Neural cell (in vitro differentiated cells): ENCODE results near the gene DCAF8L1. TPM values are rescaled to one million over a fixed set of nuclear protein-coding genes. Genes with fewer than 3 reads are reported as not detected.

Experiments used
- H2AFZ ChIP-seq: fragments of 200-600, 300-800 bp; sonication (generic), shearing (Covaris generic); 2 replicates; pipeline ENCODE4 v1.6.0; 2014; ENCODE audit warnings: low read depth, mild to moderate bottlenecking, antibody characterized with exemption, low read length, moderate library complexity
- H3F3A ChIP-seq: fragments of 200-600 bp; shearing (Covaris generic); 2 replicates; pipeline ENCODE4 v1.6.1; 2016; ENCODE audit warnings: mild to moderate bottlenecking, moderate library complexity, mixed read lengths, antibody characterized with exemption, low read length; ENCODE audit not compliant: insufficient read depth, poor library complexity, severe bottlenecking
- H3K27ac ChIP-seq: fragments of 200-600, 300-800 bp; sonication (generic), shearing (Covaris generic); 2 replicates; pipeline ENCODE4 v1.5.1; 2014; ENCODE audit warnings: mild to moderate bottlenecking, low read length, moderate library complexity
- H3K27me3 ChIP-seq: fragments of 300-800, 200-600 bp; sonication (generic), shearing (Covaris generic); 2 replicates; pipeline ENCODE4 v1.6.0; 2014; ENCODE audit warnings: mild to moderate bottlenecking, low read depth, low read length, moderate library complexity; ENCODE audit not compliant: insufficient read depth
- H3K36me3 ChIP-seq: fragments of 300-800, 200-600 bp; sonication (generic), shearing (Covaris generic); 2 replicates; pipeline ENCODE4 v1.5.1; 2014; ENCODE audit warnings: mild to moderate bottlenecking, antibody characterized with exemption, low read length, moderate library complexity; ENCODE audit not compliant: insufficient read depth
- H3K4me2 ChIP-seq: fragments of 300-800, 200-600 bp; sonication (generic), shearing (Covaris generic); 2 replicates; pipeline ENCODE4 v1.6.0; 2014; ENCODE audit warnings: mild to moderate bottlenecking, low read length
- H3K4me3 ChIP-seq: fragments of 300-800, 200-600 bp; sonication (generic), shearing (Covaris generic); 2 replicates; pipeline ENCODE4 v1.5.1; 2014; ENCODE audit warnings: mild to moderate bottlenecking, low read length, moderate library complexity
- H3K79me2 ChIP-seq: fragments of 200-600 bp; shearing (Covaris generic); replicated peaks from 2 replicates; pipeline ENCODE4 v1.6.0; 2014; ENCODE audit warnings: mild to moderate bottlenecking, low read length, moderate library complexity; ENCODE audit not compliant: insufficient read depth
- H3K9ac ChIP-seq: fragments of 300-800, 200-600 bp; sonication (generic), shearing (Covaris generic); 2 replicates; pipeline ENCODE4 v1.6.1; 2016; ENCODE audit warnings: mild to moderate bottlenecking, low read length, mixed read lengths
- H3K9me2 ChIP-seq: fragments of 200-600 bp; shearing (Covaris generic); 2 replicates; pipeline ENCODE4 v1.6.1; 2016; ENCODE audit warnings: mild to moderate bottlenecking, low read length, mixed read lengths; ENCODE audit not compliant: insufficient read depth
- H3K9me3 ChIP-seq: fragments of 200-600, 300-800 bp; sonication (generic), shearing (Covaris generic); 2 replicates; pipeline ENCODE4 v1.6.1; 2016; ENCODE audit warnings: mild to moderate bottlenecking, mixed run types, low read length, moderate library complexity, mixed read lengths
- H4K20me1 ChIP-seq: fragments of 200-600 bp; shearing (Covaris generic); 2 replicates; pipeline ENCODE4 v1.6.1; 2016; ENCODE audit warnings: mild to moderate bottlenecking, mixed run types; ENCODE audit not compliant: insufficient read depth
- EP300 ChIP-seq: fragments of 450-650 bp; conservative IDR thresholded peaks from 2 replicates; pipeline ENCODE4 v1.6.1; 2014; ENCODE audit warnings: antibody characterized with exemption, mild to moderate bottlenecking, moderate library complexity; ENCODE audit not compliant: poor library complexity, severe bottlenecking
- EZH2 ChIP-seq: fragments of 200-600, 300-800 bp; shearing (Covaris generic), sonication (generic); IDR thresholded peaks from 2 replicates; pipeline ENCODE4 v1.6.1; 2014; ENCODE audit warnings: antibody characterized with exemption, low read length, borderline replicate concordance, mild to moderate bottlenecking; ENCODE audit not compliant: insufficient read depth, poor library complexity, severe bottlenecking
- MXI1 ChIP-seq: fragments of 450-650 bp; conservative IDR thresholded peaks from 2 replicates; pipeline ENCODE4 v1.6.1; 2014; ENCODE audit warnings: antibody characterized with exemption, mild to moderate bottlenecking; ENCODE audit not compliant: poor library complexity, severe bottlenecking
- POLR2AphosphoS5 ChIP-seq: IDR thresholded peaks from 2 replicates; pipeline ENCODE4 v1.6.1; 2012
- RAD21 ChIP-seq: fragments of 450-650 bp; conservative IDR thresholded peaks from 2 replicates; pipeline ENCODE4 v1.6.1; 2014; ENCODE audit warnings: antibody characterized with exemption, mild to moderate bottlenecking, moderate library complexity
- SMC3 ChIP-seq: fragments of 450-650 bp; conservative IDR thresholded peaks from 2 replicates; pipeline ENCODE4 v1.6.1; 2014; ENCODE audit warnings: antibody characterized with exemption, mild to moderate bottlenecking, moderate library complexity; ENCODE audit not compliant: poor library complexity
- TAF1 ChIP-seq: IDR thresholded peaks from 2 replicates; pipeline ENCODE4 v1.6.1; 2012; ENCODE audit warnings: low read depth
- polyA plus RNA-seq: library from polyadenylated mRNA; depleted of rRNA; stranded (reverse); fragments of >200 nt; gene quantifications from 2 replicates; pipeline ENCODE4 v1.2.3, GENCODE V29; 2014
- TF ChIP-seq, protein P1 (sequence below): IDR thresholded peaks from 2 replicates; pipeline ENCODE4 v1.6.1; 2012; ENCODE audit warnings: borderline replicate concordance
- TF ChIP-seq, protein P2 (sequence below): fragments of 450-650 bp; IDR thresholded peaks from 2 replicates; pipeline ENCODE4 v1.5.1; 2014; ENCODE audit warnings: antibody characterized with exemption, mild to moderate bottlenecking, moderate library complexity; ENCODE audit not compliant: poor library complexity, severe bottlenecking

Gene DCAF8L1
- polyA plus RNA-seq, 1 donor from 2014 or later: not detected

DNA sequence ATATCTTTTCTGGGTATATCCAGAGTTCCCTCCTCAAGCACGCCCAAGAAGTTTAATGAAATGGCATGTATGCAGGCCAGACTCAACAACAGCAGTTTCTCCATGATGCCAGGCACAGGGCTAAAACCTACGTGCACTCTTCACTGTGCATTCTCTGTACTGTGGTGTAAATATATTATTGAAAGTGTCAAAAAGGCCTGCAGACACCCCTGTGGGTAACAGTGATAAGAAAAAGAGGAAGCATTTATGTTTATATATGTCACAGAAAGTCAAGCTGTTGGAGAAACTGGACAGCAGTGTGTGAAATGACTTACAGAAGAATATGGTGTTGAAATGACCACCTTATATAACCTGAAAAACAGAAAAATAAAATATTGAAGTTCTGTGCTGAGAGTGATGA lies 29.6 kb upstream of the DCAF8L1 start:
- Histone ChIP-seq H3K79me2 (no peaks in the 10 kb centered on the region), H3K4me3 (no peak overlapping the region), H3K9me3 (no peaks in the 10 kb centered on the region), H3K4me2 (no peak overlapping the region), H2AFZ (no peak overlapping the region), H4K20me1 (no peaks in the 10 kb centered on the region), H3K27me3 (no peaks in the 10 kb centered on the region), H3F3A (no peaks in the 10 kb centered on the region), H3K9me2 (no peaks in the 10 kb centered on the region), H3K9ac (no peak overlapping the region), H3K27ac (no peak overlapping the region), H3K36me3 (no peaks in the 10 kb centered on the region)
- TF ChIP-seq MXI1 (no peak), EP300 (no peak), POLR2AphosphoS5 (no peak), RAD21 (no peak), SMC3 (no peak), EZH2 (no peak), TAF1 (no peak)
- TF ChIP-seq, protein P1, sequence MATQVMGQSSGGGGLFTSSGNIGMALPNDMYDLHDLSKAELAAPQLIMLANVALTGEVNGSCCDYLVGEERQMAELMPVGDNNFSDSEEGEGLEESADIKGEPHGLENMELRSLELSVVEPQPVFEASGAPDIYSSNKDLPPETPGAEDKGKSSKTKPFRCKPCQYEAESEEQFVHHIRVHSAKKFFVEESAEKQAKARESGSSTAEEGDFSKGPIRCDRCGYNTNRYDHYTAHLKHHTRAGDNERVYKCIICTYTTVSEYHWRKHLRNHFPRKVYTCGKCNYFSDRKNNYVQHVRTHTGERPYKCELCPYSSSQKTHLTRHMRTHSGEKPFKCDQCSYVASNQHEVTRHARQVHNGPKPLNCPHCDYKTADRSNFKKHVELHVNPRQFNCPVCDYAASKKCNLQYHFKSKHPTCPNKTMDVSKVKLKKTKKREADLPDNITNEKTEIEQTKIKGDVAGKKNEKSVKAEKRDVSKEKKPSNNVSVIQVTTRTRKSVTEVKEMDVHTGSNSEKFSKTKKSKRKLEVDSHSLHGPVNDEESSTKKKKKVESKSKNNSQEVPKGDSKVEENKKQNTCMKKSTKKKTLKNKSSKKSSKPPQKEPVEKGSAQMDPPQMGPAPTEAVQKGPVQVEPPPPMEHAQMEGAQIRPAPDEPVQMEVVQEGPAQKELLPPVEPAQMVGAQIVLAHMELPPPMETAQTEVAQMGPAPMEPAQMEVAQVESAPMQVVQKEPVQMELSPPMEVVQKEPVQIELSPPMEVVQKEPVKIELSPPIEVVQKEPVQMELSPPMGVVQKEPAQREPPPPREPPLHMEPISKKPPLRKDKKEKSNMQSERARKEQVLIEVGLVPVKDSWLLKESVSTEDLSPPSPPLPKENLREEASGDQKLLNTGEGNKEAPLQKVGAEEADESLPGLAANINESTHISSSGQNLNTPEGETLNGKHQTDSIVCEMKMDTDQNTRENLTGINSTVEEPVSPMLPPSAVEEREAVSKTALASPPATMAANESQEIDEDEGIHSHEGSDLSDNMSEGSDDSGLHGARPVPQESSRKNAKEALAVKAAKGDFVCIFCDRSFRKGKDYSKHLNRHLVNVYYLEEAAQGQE: no peak
- TF ChIP-seq, protein P2, sequence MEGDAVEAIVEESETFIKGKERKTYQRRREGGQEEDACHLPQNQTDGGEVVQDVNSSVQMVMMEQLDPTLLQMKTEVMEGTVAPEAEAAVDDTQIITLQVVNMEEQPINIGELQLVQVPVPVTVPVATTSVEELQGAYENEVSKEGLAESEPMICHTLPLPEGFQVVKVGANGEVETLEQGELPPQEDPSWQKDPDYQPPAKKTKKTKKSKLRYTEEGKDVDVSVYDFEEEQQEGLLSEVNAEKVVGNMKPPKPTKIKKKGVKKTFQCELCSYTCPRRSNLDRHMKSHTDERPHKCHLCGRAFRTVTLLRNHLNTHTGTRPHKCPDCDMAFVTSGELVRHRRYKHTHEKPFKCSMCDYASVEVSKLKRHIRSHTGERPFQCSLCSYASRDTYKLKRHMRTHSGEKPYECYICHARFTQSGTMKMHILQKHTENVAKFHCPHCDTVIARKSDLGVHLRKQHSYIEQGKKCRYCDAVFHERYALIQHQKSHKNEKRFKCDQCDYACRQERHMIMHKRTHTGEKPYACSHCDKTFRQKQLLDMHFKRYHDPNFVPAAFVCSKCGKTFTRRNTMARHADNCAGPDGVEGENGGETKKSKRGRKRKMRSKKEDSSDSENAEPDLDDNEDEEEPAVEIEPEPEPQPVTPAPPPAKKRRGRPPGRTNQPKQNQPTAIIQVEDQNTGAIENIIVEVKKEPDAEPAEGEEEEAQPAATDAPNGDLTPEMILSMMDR: no peak

DNA sequence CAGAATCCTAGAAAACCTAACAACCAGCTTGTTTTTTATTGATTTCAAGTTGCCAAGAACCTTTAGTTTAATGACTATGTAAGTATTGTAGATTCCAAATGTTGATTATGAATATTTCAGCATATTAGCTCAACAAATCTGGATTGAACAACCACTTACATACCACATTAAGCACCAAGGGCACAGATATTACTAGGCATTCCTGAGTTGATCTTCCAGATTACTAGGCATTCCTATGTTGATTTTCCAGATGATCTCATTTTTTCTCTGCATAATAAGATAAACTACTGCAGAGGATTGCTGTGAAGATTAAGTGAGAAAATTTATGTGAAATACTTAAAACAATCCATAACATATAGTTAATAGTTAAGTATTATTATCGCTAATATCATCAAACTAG lies 17.4 kb upstream of the DCAF8L1 start:
- Histone ChIP-seq H3K36me3 (no peaks in the 10 kb centered on the region), H2AFZ (no peak overlapping the region), H3K27ac (no peak overlapping the region), H3K27me3 (no peaks in the 10 kb centered on the region), H3K79me2 (no peaks in the 10 kb centered on the region), H3F3A (no peaks in the 10 kb centered on the region), H3K9ac (no peak overlapping the region), H3K9me2 (no peaks in the 10 kb centered on the region), H3K4me2 (no peak overlapping the region), H4K20me1 (no peaks in the 10 kb centered on the region), H3K9me3 (no peaks in the 10 kb centered on the region), H3K4me3 (no peak overlapping the region)
- TF ChIP-seq, protein P1: no peak
- TF ChIP-seq TAF1: no peak
- TF ChIP-seq MXI1: no peak
- TF ChIP-seq RAD21: no peak
- TF ChIP-seq, protein P2: no peak
- TF ChIP-seq SMC3: no peak
- TF ChIP-seq EP300: no peak
- no peak for TF ChIP-seq POLR2AphosphoS5
- no peak for TF ChIP-seq EZH2
